22Rv1 (cell line): ENCODE data around the gene DHPS.

ENCODE experiments used
- ZFX ChIP-seq: fragments of 450-650 bp; IDR thresholded peaks from 2 replicates; pipeline ENCODE4 v1.6.1; 2017; ENCODE audit warnings: antibody characterized with exemption, borderline replicate concordance
- TF ChIP-seq, protein P1 (sequence below): fragments of 450-650 bp; IDR thresholded peaks from 2 replicates; pipeline ENCODE4 v1.5.1; 2017; ENCODE audit warnings: mild to moderate bottlenecking

DNA sequence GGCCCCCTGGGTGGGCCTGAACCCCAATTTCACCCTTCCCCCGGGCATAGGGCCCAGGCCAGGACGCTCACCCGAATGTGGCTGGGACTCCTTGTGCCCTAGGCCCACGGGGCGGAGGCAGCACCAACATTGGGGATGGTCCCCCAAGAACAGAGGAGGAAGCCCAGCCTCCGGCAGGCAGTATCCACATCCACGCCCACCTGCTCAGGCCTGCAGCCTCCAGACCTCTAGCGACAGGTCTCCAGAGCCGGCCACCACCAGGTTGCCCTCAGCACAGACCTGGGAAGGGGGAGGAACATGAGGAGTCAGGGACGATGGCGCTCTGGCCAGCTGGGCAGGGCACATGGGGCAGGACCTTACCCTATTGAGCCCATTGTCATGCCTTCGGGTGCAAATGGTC, 7.3 kb upstream of the DHPS start:
- TF ChIP-seq, protein P1, sequence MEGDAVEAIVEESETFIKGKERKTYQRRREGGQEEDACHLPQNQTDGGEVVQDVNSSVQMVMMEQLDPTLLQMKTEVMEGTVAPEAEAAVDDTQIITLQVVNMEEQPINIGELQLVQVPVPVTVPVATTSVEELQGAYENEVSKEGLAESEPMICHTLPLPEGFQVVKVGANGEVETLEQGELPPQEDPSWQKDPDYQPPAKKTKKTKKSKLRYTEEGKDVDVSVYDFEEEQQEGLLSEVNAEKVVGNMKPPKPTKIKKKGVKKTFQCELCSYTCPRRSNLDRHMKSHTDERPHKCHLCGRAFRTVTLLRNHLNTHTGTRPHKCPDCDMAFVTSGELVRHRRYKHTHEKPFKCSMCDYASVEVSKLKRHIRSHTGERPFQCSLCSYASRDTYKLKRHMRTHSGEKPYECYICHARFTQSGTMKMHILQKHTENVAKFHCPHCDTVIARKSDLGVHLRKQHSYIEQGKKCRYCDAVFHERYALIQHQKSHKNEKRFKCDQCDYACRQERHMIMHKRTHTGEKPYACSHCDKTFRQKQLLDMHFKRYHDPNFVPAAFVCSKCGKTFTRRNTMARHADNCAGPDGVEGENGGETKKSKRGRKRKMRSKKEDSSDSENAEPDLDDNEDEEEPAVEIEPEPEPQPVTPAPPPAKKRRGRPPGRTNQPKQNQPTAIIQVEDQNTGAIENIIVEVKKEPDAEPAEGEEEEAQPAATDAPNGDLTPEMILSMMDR = no peak
- no peak for TF ChIP-seq ZFX
